Measurements from ENCODE around the gene MARCHF11. TPM values are rescaled to one million over a fixed set of nuclear protein-coding genes. Genes with fewer than 3 reads are reported as not detected.

Gene MARCHF11
- total RNA-seq: not detected in 2 replicates

GRCh38 chr5:16179511-16179935 is at the start of gene MARCHF11:
Gene MARCHF11, minus strand, starts transcription at chr5:16179791. Its CDS starts 216 bp downstream, at chr5:16179575.

All from smooth muscle cell of the pulmonary artery (primary cell).